HEK293 (cell line): Measurements from ENCODE around the gene SBNO2.

ENCODE experiments used
- CTCF ChIA-PET: fragments of 350-600 bp; formaldehyde crosslinking; extraction: SDS; loops from one replicate; lab custom pipeline; 2021; ENCODE audit warnings: antibody characterized with exemption; lab: Yijun Ruan, JAX
- POLR2A ChIA-PET: fragments of 300-600 bp; formaldehyde crosslinking; extraction: SDS; loops from one replicate; lab custom pipeline; 2020; ENCODE audit warnings: antibody characterized with exemption, inconsistent platforms; lab: Yijun Ruan, JAX
- H3K27ac ChIP-seq: fragments of 200-500 bp; sonication (Bioruptor generic); 2 replicates; pipeline ENCODE4 v1.5.1; 2014; ENCODE audit warnings: low read depth, low read length, control low read depth, inconsistent platforms; ENCODE audit errors: extremely low read depth
- H3K36me3 ChIP-seq, 2 experiments: fragments of 200-500 bp in 1 of 2; sonication (Bioruptor generic) in 1 of 2; 1 replicate in 1 of 2; 2 replicates in 1 of 2; pipeline ENCODE4 v1.5.1; 2014 to 2017; ENCODE audit warnings: inconsistent platforms in 2 of 2, low read length in 2 of 2; ENCODE audit not compliant: control insufficient read depth in 2 of 2, insufficient read depth in 1 of 2
- H3K4me1 ChIP-seq: fragments of 200-500 bp; sonication (Bioruptor generic); 2 replicates; pipeline ENCODE4 v1.5.1; 2014; ENCODE audit warnings: mild to moderate bottlenecking, low read length, inconsistent platforms; ENCODE audit not compliant: control insufficient read depth, insufficient read depth
- H3K4me3 ChIP-seq: 2 replicates; pipeline ENCODE4 v1.5.1; 2011; ENCODE audit warnings: low read depth, mild to moderate bottlenecking, control low read depth, low read length, moderate library complexity
- H3K9me3 ChIP-seq: fragments of 200-500 bp; sonication (Bioruptor generic); 2 replicates; pipeline ENCODE4 v1.5.1; 2014; ENCODE audit warnings: low read depth, low read length, inconsistent platforms; ENCODE audit not compliant: control insufficient read depth, insufficient read depth
- BCL11B ChIP-seq: fragments of 450-650 bp; formaldehyde crosslinking; IDR thresholded peaks from 2 replicates; pipeline ENCODE4 v1.5.1; 2016; ENCODE audit warnings: low read depth, missing biosample characterization, missing genetic modification characterization
- GLIS1 ChIP-seq: fragments of 450-650 bp; formaldehyde crosslinking; IDR thresholded peaks from 2 replicates; pipeline ENCODE4 v1.5.1; 2016; ENCODE audit warnings: missing biosample characterization, missing genetic modification characterization
- GLIS2 ChIP-seq: fragments of 450-650 bp; formaldehyde crosslinking; IDR thresholded peaks from 2 replicates; pipeline ENCODE4 v1.5.1; 2016; ENCODE audit warnings: missing biosample characterization, missing genetic modification characterization
- KLF1 ChIP-seq: fragments of 450-650 bp; formaldehyde crosslinking; IDR thresholded peaks from 2 replicates; pipeline ENCODE4 v1.5.1; 2016; ENCODE audit warnings: missing biosample characterization, missing genetic modification characterization
- KLF17 ChIP-seq: fragments of 450-650 bp; formaldehyde crosslinking; IDR thresholded peaks from 2 replicates; pipeline ENCODE4 v1.5.1; 2016; ENCODE audit warnings: missing biosample characterization, missing genetic modification characterization
- PRDM10 ChIP-seq: fragments of 450-650 bp; formaldehyde crosslinking; IDR thresholded peaks from 2 replicates; pipeline ENCODE4 v1.5.1; 2016; ENCODE audit warnings: missing biosample characterization, missing genetic modification characterization
- SP2 ChIP-seq: fragments of 450-650 bp; formaldehyde crosslinking; IDR thresholded peaks from 2 replicates; pipeline ENCODE4 v1.5.1; 2016; ENCODE audit warnings: missing biosample characterization, missing genetic modification characterization
- SP3 ChIP-seq: fragments of 450-650 bp; formaldehyde crosslinking; IDR thresholded peaks from 2 replicates; pipeline ENCODE4 v1.5.1; 2016; ENCODE audit warnings: missing biosample characterization, missing genetic modification characterization
- ZBTB1 ChIP-seq: fragments of 450-650 bp; formaldehyde crosslinking; IDR thresholded peaks from 2 replicates; pipeline ENCODE4 v1.5.1; 2016; ENCODE audit warnings: missing biosample characterization, missing genetic modification characterization
- ZBTB20 ChIP-seq: fragments of 450-650 bp; formaldehyde crosslinking; IDR thresholded peaks from 2 replicates; pipeline ENCODE4 v1.5.1; 2016; ENCODE audit warnings: missing biosample characterization, missing genetic modification characterization
- ZBTB21 ChIP-seq: fragments of 450-650 bp; formaldehyde crosslinking; IDR thresholded peaks from 2 replicates; pipeline ENCODE4 v1.5.1; 2017; ENCODE audit warnings: missing biosample characterization, missing genetic modification characterization
- ZBTB48 ChIP-seq: fragments of 450-650 bp; formaldehyde crosslinking; IDR thresholded peaks from 2 replicates; pipeline ENCODE4 v1.5.1; 2016; ENCODE audit warnings: missing biosample characterization, missing genetic modification characterization
- ZFP37 ChIP-seq: fragments of 450-650 bp; formaldehyde crosslinking; IDR thresholded peaks from 2 replicates; pipeline ENCODE4 v1.5.1; 2016; ENCODE audit warnings: missing biosample characterization, missing genetic modification characterization
- ZIC2 ChIP-seq: fragments of 450-650 bp; formaldehyde crosslinking; IDR thresholded peaks from 2 replicates; pipeline ENCODE4 v1.5.1; 2016; ENCODE audit warnings: missing biosample characterization, missing genetic modification characterization
- ZNF23 ChIP-seq: fragments of 450-650 bp; formaldehyde crosslinking; IDR thresholded peaks from 2 replicates; pipeline ENCODE4 v1.5.1; 2016; ENCODE audit warnings: missing biosample characterization, missing genetic modification characterization, borderline replicate concordance
- ZNF248 ChIP-seq: fragments of 450-650 bp; formaldehyde crosslinking; IDR thresholded peaks from 2 replicates; pipeline ENCODE4 v1.5.1; 2017; ENCODE audit warnings: missing biosample characterization, missing genetic modification characterization
- ZNF366 ChIP-seq: fragments of 450-650 bp; formaldehyde crosslinking; conservative IDR thresholded peaks from 2 replicates; pipeline ENCODE4 v1.5.1; 2016; ENCODE audit warnings: missing biosample characterization, missing genetic modification characterization
- ZNF600 ChIP-seq: fragments of 450-650 bp; formaldehyde crosslinking; IDR thresholded peaks from 2 replicates; pipeline ENCODE4 v1.5.1; 2016; ENCODE audit warnings: missing biosample characterization, missing genetic modification characterization
- ZNF626 ChIP-seq: fragments of 450-650 bp; sonication (Bioruptor Pico); formaldehyde crosslinking; IDR thresholded peaks from 2 replicates; pipeline ENCODE4 v1.5.1; 2018; ENCODE audit warnings: missing biosample characterization, missing genetic modification characterization, inconsistent platforms
- ZNF629 ChIP-seq: fragments of 450-650 bp; formaldehyde crosslinking; IDR thresholded peaks from 2 replicates; pipeline ENCODE4 v1.5.1; 2017; ENCODE audit warnings: missing biosample characterization, missing genetic modification characterization
- ZNF639 ChIP-seq: fragments of 450-650 bp; formaldehyde crosslinking; IDR thresholded peaks from 2 replicates; pipeline ENCODE4 v1.5.1; 2016; ENCODE audit warnings: missing biosample characterization, missing genetic modification characterization
- ZNF792 ChIP-seq: fragments of 450-650 bp; formaldehyde crosslinking; IDR thresholded peaks from 2 replicates; pipeline ENCODE4 v1.5.1; 2016; ENCODE audit warnings: missing biosample characterization, missing genetic modification characterization

Gene SBNO2

GRCh38 chr19:1068009-1069001, 105.8 kb downstream of the SBNO2 start (continued):
- TF ChIP-seq PRDM10 (peak; percentile 48), ZFP37 (tag by site-specific recombination) (no peak), BCL11B (tag by site-specific recombination) (peak; percentile 95)

GRCh38 chr19:1067341-1067957, 106.6 kb downstream of the SBNO2 start:
- Histone ChIP-seq H3K4me3 (peak overlapping the region; percentile 11; the same call in 1 of the 2 replicates), H3K4me1 (peaks cover 2% of the 10 kb centered on the region; the same call in 1 of the 2 replicates), H3K36me3 (peaks cover 0 to under 1% of the 10 kb centered on the region in 2 experiments; a peak in 1 of 3 replicates), H3K9me3 (no peaks in the 10 kb centered on the region), H3K27ac (no peak overlapping the region)
- ChIA-PET CTCF (interaction anchor here (0.7 to 0.8 kb wide), 2 partner anchors 9 to 174 kb away, joined by 3 to 5 read pairs; no protein-coding TSS in a partner anchor), POLR2A (interaction anchor here (0.8 to 1.5 kb wide), 5 partner anchors 8 to 37 kb away, joined by 3 to 6 read pairs (median 3); partner anchors contain the start of gene GPX4)
- TF ChIP-seq ZNF792 (no peak), KLF17 (tag by site-specific recombination) (0 out of 2 replicates have a peak, but pooled peaks have one; percentile 28), ZNF626 (no peak), ZNF629 (no peak), ZBTB1 (tag by site-specific recombination) (no peak), ZNF248 (tag by site-specific recombination) (no peak), KLF1 (peak; percentile 96), GLIS1 (0 out of 2 replicates have a peak, but pooled peaks have one; percentile 5), ZNF366 (tag by site-specific recombination) (no peak), GLIS2 (peak; percentile 76), ZNF639 (tag by site-specific recombination) (no peak), ZBTB48 (tag by site-specific recombination) (peak; percentile 88; the same call in 1 of the 2 replicates), ZNF23 (tag by site-specific recombination) (no peak), ZIC2 (peak; percentile 99), ZBTB20 (tag by site-specific recombination) (peak; percentile 56), SP2 (tag by site-specific recombination) (peak; percentile 29; the same call in 1 of the 2 replicates), ZBTB21 (tag by site-specific recombination) (no peak), ZNF600 (0 out of 2 replicates have a peak, but pooled peaks have one; percentile 20), SP3 (tag by site-specific recombination) (no peak)
